ENCODE measurements around the gene CDYL2.

Gene CDYL2

GRCh38 chr16:80704751-80705505, 99.5 kb downstream of the CDYL2 start:
- Histone ChIP-seq H3K27ac (ENCODE audit: low read length) (no peak overlapping the region), H3K79me2 (ENCODE audit: low read length) (no peaks in the 10 kb centered on the region), H3K27me3 (ENCODE audit: low read depth, low read length) (no peaks in the 10 kb centered on the region), H3K4me3 (ENCODE audit: low read length) (no peak overlapping the region), H3K9me3 (ENCODE audit: insufficient read depth, low read length) (no peaks in the 10 kb centered on the region), H3K4me1 (ENCODE audit: low read length) (no peaks in the 10 kb centered on the region), H3K9ac (ENCODE audit: low read length) (no peak overlapping the region), H3K36me3 (replicated peaks; ENCODE audit: low read depth, low read length) (no peaks in the 10 kb centered on the region), H2AFZ (ENCODE audit: low read depth, low read length) (no peak overlapping the region), H4K20me1 (ENCODE audit: insufficient read depth, low read length) (no peaks in the 10 kb centered on the region), H3K4me2 (ENCODE audit: low read length) (no peak overlapping the region)
- TF ChIP-seq EZH2phosphoT487 (IDR thresholded peaks at IDR 0.05; ENCODE audit: low read depth) (no peak), CTCF (IDR thresholded peaks at IDR 0.05; ENCODE audit: low read depth, low read length) (no peak)

GRCh38 chr16:80703131-80704071, 101.0 kb downstream of the CDYL2 start:
- no peak overlapping the region for H2AFZ ChIP-seq (ENCODE audit: low read depth, low read length)

GRCh38 chr16:80702696-80703095, 101.7 kb downstream of the CDYL2 start:
- H3K4me3 ChIP-seq (ENCODE audit: low read length), result no peak overlapping the region
- H4K20me1 ChIP-seq (ENCODE audit: insufficient read depth, low read length), result no peaks in the 10 kb centered on the region
- TF ChIP-seq EZH2phosphoT487 (IDR thresholded peaks at IDR 0.05; ENCODE audit: low read depth), result no peak
- no peak overlapping the region for H3K4me2 ChIP-seq (ENCODE audit: low read length)
- H3K27me3 ChIP-seq (ENCODE audit: low read depth, low read length), result no peaks in the 10 kb centered on the region
- H3K79me2 ChIP-seq (ENCODE audit: low read length), result no peaks in the 10 kb centered on the region
- H3K27ac ChIP-seq (ENCODE audit: low read length), result no peak overlapping the region
- H3K36me3 ChIP-seq (replicated peaks; ENCODE audit: low read depth, low read length), result no peaks in the 10 kb centered on the region
- H3K4me1 ChIP-seq (ENCODE audit: low read length), result no peaks in the 10 kb centered on the region
- H3K9ac ChIP-seq (ENCODE audit: low read length), result no peak overlapping the region
- no peak overlapping the region for H2AFZ ChIP-seq (ENCODE audit: low read depth, low read length)
- H3K9me3 ChIP-seq (ENCODE audit: insufficient read depth, low read length), result no peaks in the 10 kb centered on the region

More at GRCh38 chr16:80703131-80704071, 101.0 kb downstream of the CDYL2 start:
- no peak overlapping the region for H3K4me3 ChIP-seq (ENCODE audit: low read length)
- no peaks in the 10 kb centered on the region for H3K27me3 ChIP-seq (ENCODE audit: low read depth, low read length)
- H3K9ac ChIP-seq (ENCODE audit: low read length), result no peak overlapping the region
- TF ChIP-seq CTCF (IDR thresholded peaks at IDR 0.05; ENCODE audit: low read depth, low read length), result no peak
- TF ChIP-seq EZH2phosphoT487 (IDR thresholded peaks at IDR 0.05; ENCODE audit: low read depth), result no peak
- H3K9me3 ChIP-seq (ENCODE audit: insufficient read depth, low read length), result no peaks in the 10 kb centered on the region
- no peaks in the 10 kb centered on the region for H4K20me1 ChIP-seq (ENCODE audit: insufficient read depth, low read length)
- no peaks in the 10 kb centered on the region for H3K4me1 ChIP-seq (ENCODE audit: low read length)
- no peaks in the 10 kb centered on the region for H3K79me2 ChIP-seq (ENCODE audit: low read length)
- H3K4me2 ChIP-seq (ENCODE audit: low read length), result no peak overlapping the region
- H3K27ac ChIP-seq (ENCODE audit: low read length), result no peak overlapping the region
- H3K36me3 ChIP-seq (replicated peaks; ENCODE audit: low read depth, low read length), result no peaks in the 10 kb centered on the region

- no peaks in the 10 kb centered on the region for H3K36me3 ChIP-seq (replicated peaks; ENCODE audit: low read depth, low read length)
- H3K4me1 ChIP-seq (ENCODE audit: low read length), result no peaks in the 10 kb centered on the region
- H4K20me1 ChIP-seq (ENCODE audit: insufficient read depth, low read length), result no peaks in the 10 kb centered on the region
- H3K27ac ChIP-seq (ENCODE audit: low read length), result no peak overlapping the region
- no peak overlapping the region for H2AFZ ChIP-seq (ENCODE audit: low read depth, low read length)
- no peaks in the 10 kb centered on the region for H3K27me3 ChIP-seq (ENCODE audit: low read depth, low read length)
- H3K4me2 ChIP-seq (ENCODE audit: low read length), result no peak overlapping the region
- H3K79me2 ChIP-seq (ENCODE audit: low read length), result no peaks in the 10 kb centered on the region
- no peak overlapping the region for H3K9ac ChIP-seq (ENCODE audit: low read length)
- no peak overlapping the region for H3K4me3 ChIP-seq (ENCODE audit: low read length)
- no peak for TF ChIP-seq EZH2phosphoT487 (IDR thresholded peaks at IDR 0.05; ENCODE audit: low read depth)
- TF ChIP-seq CTCF (IDR thresholded peaks at IDR 0.05; ENCODE audit: low read depth, low read length), result no peak
- no peaks in the 10 kb centered on the region for H3K9me3 ChIP-seq (ENCODE audit: insufficient read depth, low read length)
Observed at GRCh38 chr16:80700558-80700957, 103.8 kb downstream of the CDYL2 start.
